MM.1S (cell line): ENCODE data around the gene BUD23.
"Not testable (repeated sequence)": the region's sequence is repeated elsewhere in the genome, so short reads cannot be mapped to it uniquely, and the experiment has no call there.

Source experiments
- DNase-seq: peaks from one replicate; pipeline ENCODE4 v3.0.0-alpha.2; 2015
- H2AFZ ChIP-seq: fragments of 300-600 bp; sonication (generic); 2 replicates; pipeline ENCODE4 v1.6.0; 2016; ENCODE audit warnings: antibody characterized with exemption, low read length
- H3F3A ChIP-seq: fragments of 300-600 bp; sonication (generic); 2 replicates; pipeline ENCODE4 v1.6.1; 2016; ENCODE audit warnings: mild to moderate bottlenecking, antibody characterized with exemption, low read length, moderate library complexity, mixed read lengths; ENCODE audit not compliant: insufficient read depth
- H3K27ac ChIP-seq: fragments of 300-600 bp; sonication (generic); 2 replicates; pipeline ENCODE4 v1.5.1; 2016; ENCODE audit warnings: mild to moderate bottlenecking, low read length
- H3K27me3 ChIP-seq: fragments of 300-600 bp; sonication (generic); replicated peaks from 2 replicates; pipeline ENCODE4 v1.6.0; 2016; ENCODE audit warnings: low read length; ENCODE audit not compliant: insufficient read depth
- H3K36me3 ChIP-seq: fragments of 300-600 bp; sonication (generic); replicated peaks from 2 replicates; pipeline ENCODE4 v1.6.1; 2016; ENCODE audit warnings: mild to moderate bottlenecking, low read length, mixed read lengths; ENCODE audit not compliant: insufficient read depth
- H3K4me1 ChIP-seq: fragments of 300-600 bp; sonication (generic); 2 replicates; pipeline ENCODE4 v1.6.1; 2016; ENCODE audit warnings: low read length, mixed read lengths
- H3K4me2 ChIP-seq: fragments of 300-600 bp; sonication (generic); 2 replicates; pipeline ENCODE4 v1.6.0; 2016; ENCODE audit warnings: low read depth, low read length
- H3K4me3 ChIP-seq: fragments of 300-600 bp; sonication (generic); 2 replicates; pipeline ENCODE4 v1.5.1; 2016; ENCODE audit warnings: low read length, mixed read lengths
- H3K79me2 ChIP-seq: fragments of 300-600 bp; sonication (generic); 2 replicates; pipeline ENCODE4 v1.6.1; 2016; ENCODE audit warnings: mixed run types, low read length, mixed read lengths
- H3K9ac ChIP-seq: fragments of 300-600 bp; sonication (generic); 2 replicates; pipeline ENCODE4 v1.6.1; 2016; ENCODE audit warnings: low read length, mixed read lengths
- H3K9me2 ChIP-seq: fragments of 300-600 bp; sonication (generic); replicated peaks from 2 replicates; pipeline ENCODE4 v1.6.1; 2016; ENCODE audit warnings: mild to moderate bottlenecking, low read length, mixed read lengths; ENCODE audit not compliant: insufficient read depth
- H3K9me3 ChIP-seq: fragments of 300-600 bp; sonication (generic); replicated peaks from 2 replicates; pipeline ENCODE4 v1.6.1; 2016; ENCODE audit warnings: mild to moderate bottlenecking, low read length, mixed read lengths; ENCODE audit not compliant: insufficient read depth
- H4K20me1 ChIP-seq: fragments of 300-600 bp; sonication (generic); 2 replicates; pipeline ENCODE4 v1.6.1; 2016; ENCODE audit warnings: mild to moderate bottlenecking, low read length, moderate library complexity, mixed read lengths; ENCODE audit not compliant: insufficient read depth
- CTCF ChIP-seq: fragments of 300-600 bp; sonication (generic); IDR thresholded peaks from 2 replicates; pipeline ENCODE4 v1.5.1; 2016; ENCODE audit warnings: antibody characterized with exemption, low read length, mixed read lengths
- EZH2 ChIP-seq: fragments of 300-600 bp; sonication (generic); optimal IDR thresholded peaks from 2 replicates; pipeline ENCODE3; 2017; ENCODE audit warnings: low read depth, mild to moderate bottlenecking, antibody characterized with exemption, low read length, mixed read lengths
- EZH2phosphoT487 ChIP-seq: fragments of 300-600 bp; sonication (generic); IDR thresholded peaks from 2 replicates; pipeline ENCODE4 v1.6.1; 2018; ENCODE audit warnings: antibody characterized with exemption, low read length

BUD23 gene

GRCh38 chr7:73718905-73719805, 35.8 kb downstream of the BUD23 start, which contains the start of gene STX1A:
TSS of gene STX1A (minus strand) at chr7:73719669. CDS start at chr7:73719631, 38 bp downstream.
- Histone ChIP-seq H3K9ac (peak within 1 kb of the TSS; percentile 67), H3F3A (no peaks in the 10 kb centered on the region), H2AFZ (peak within 1 kb of the TSS; percentile 93), H3K79me2 (0 out of 2 replicates have a peak, but pooled peaks cover 4% of the 10 kb centered on the region), H3K36me3 (no peaks in the 10 kb centered on the region), H3K27me3 (peaks cover 10% of the 10 kb centered on the region), H3K4me3 (peak within 1 kb of the TSS; percentile 91), H3K27ac (no peak within 1 kb of the TSS), H4K20me1 (no peaks in the 10 kb centered on the region), H3K9me2 (no peaks in the 10 kb centered on the region), H3K9me3 (no peaks in the 10 kb centered on the region), H3K4me2 (peak within 1 kb of the TSS; percentile 98), H3K4me1 (no peaks in the 10 kb centered on the region)
- DNase-seq, result peak; percentile 75
- TF ChIP-seq EZH2 (no peak), EZH2phosphoT487 (no peak), CTCF (no peak; the same call in 1 of the 2 replicates)

GRCh38 chr7:73719806-73720169, 36.4 kb downstream of the BUD23 start:
- peak overlapping the region; percentile 64; the same call in 1 of the 2 replicates for H2AFZ ChIP-seq
- no peaks in the 10 kb centered on the region for H4K20me1 ChIP-seq
- H3K36me3 ChIP-seq, result no peaks in the 10 kb centered on the region
- no peaks in the 10 kb centered on the region for H3F3A ChIP-seq
- no peak overlapping the region for H3K27ac ChIP-seq
- 0 out of 2 replicates have a peak, but pooled peaks cover 4% of the 10 kb centered on the region for H3K79me2 ChIP-seq
- peaks cover 10% of the 10 kb centered on the region for H3K27me3 ChIP-seq
- no peak for DNase-seq
- H3K9ac ChIP-seq, result no peak overlapping the region
- H3K4me3 ChIP-seq, result peak overlapping the region; percentile 57
- peak overlapping the region; percentile 90 for H3K4me2 ChIP-seq
- no peaks in the 10 kb centered on the region for H3K9me2 ChIP-seq
- no peaks in the 10 kb centered on the region for H3K9me3 ChIP-seq
- H3K4me1 ChIP-seq, result no peaks in the 10 kb centered on the region
- TF ChIP-seq CTCF (no peak), EZH2 (no peak), EZH2phosphoT487 (no peak)

GRCh38 chr7:73720443-73720842, 37.0 kb downstream of the BUD23 start:
- not testable (repeated sequence) for DNase-seq, H2AFZ ChIP-seq, H3K4me3 ChIP-seq, H3F3A ChIP-seq, H3K9ac ChIP-seq, H3K9me2 ChIP-seq, H3K4me1 ChIP-seq, H3K36me3 ChIP-seq, H3K27ac ChIP-seq, H3K4me2 ChIP-seq, H3K79me2 ChIP-seq, H4K20me1 ChIP-seq, H3K9me3 ChIP-seq
- peaks cover 10% of the 10 kb centered on the region for H3K27me3 ChIP-seq

- H3K9me3 ChIP-seq, result no peaks in the 10 kb centered on the region
- TF ChIP-seq CTCF, result no peak
- no peak overlapping the region for H3K9ac ChIP-seq
- H3K27me3 ChIP-seq, result peaks cover 10% of the 10 kb centered on the region
- H4K20me1 ChIP-seq, result no peaks in the 10 kb centered on the region
- H3K4me1 ChIP-seq, result no peaks in the 10 kb centered on the region
- no peaks in the 10 kb centered on the region for H3F3A ChIP-seq
- no peaks in the 10 kb centered on the region for H3K36me3 ChIP-seq
- no peak overlapping the region for H3K27ac ChIP-seq
- 0 out of 2 replicates have a peak, but pooled peaks cover 4% of the 10 kb centered on the region for H3K79me2 ChIP-seq
- no peak overlapping the region for H3K4me3 ChIP-seq
- no peak for DNase-seq
- H2AFZ ChIP-seq, result no peak overlapping the region
- H3K4me2 ChIP-seq, result no peak overlapping the region
- H3K9me2 ChIP-seq, result no peaks in the 10 kb centered on the region
Measured at GRCh38 chr7:73721377-73721817, 38.0 kb downstream of the BUD23 start.

- H3K27me3 ChIP-seq, result peaks cover 10% of the 10 kb centered on the region
- not testable (repeated sequence) for H2AFZ ChIP-seq, H3K27ac ChIP-seq, H3K79me2 ChIP-seq, H3K9ac ChIP-seq, H3K4me3 ChIP-seq, H3K4me1 ChIP-seq, H3K9me3 ChIP-seq, H3K9me2 ChIP-seq, H3F3A ChIP-seq, H3K36me3 ChIP-seq, H3K4me2 ChIP-seq, H4K20me1 ChIP-seq, DNase-seq
Measured at GRCh38 chr7:73722182-73722581, 38.8 kb downstream of the BUD23 start.
